GM23338 (cell line): Measurements from ENCODE around the gene FAM98C. TPM values are rescaled to one million over a fixed set of nuclear protein-coding genes. Genes with fewer than 3 reads are reported as not detected.

ENCODE experiments used
- ATAC-seq: fragments of 200-7000 bp; cut with Tn5 transposase; 3 replicates; pipeline ENCODE4 v1.9.1; 2020
- DNase-seq: peaks from one replicate; pipeline ENCODE4 v3.0.0-alpha.2; 2015; ENCODE audit warnings: low spot score
- H2AFZ ChIP-seq: fragments of 200-600 bp; sonication (generic); 2 replicates; pipeline ENCODE4 v1.8.0; 2016; ENCODE audit warnings: antibody characterized with exemption, mild to moderate bottlenecking, moderate library complexity
- H3F3A ChIP-seq: fragments of 200-600 bp; sonication (generic); replicated peaks from 2 replicates; pipeline ENCODE4 v1.8.0; 2017; ENCODE audit warnings: antibody characterized with exemption, mixed run types, low read depth
- H3K27ac ChIP-seq: fragments of 200-600 bp; sonication (generic); 2 replicates; pipeline ENCODE4 v1.6.1; 2016; ENCODE audit warnings: low read depth
- H3K27me3 ChIP-seq: fragments of 200-600 bp; sonication (generic); 2 replicates; pipeline ENCODE4 v1.8.0; 2016; ENCODE audit warnings: mild to moderate bottlenecking, mixed run types, moderate library complexity; ENCODE audit not compliant: insufficient read depth
- H3K36me3 ChIP-seq: fragments of 200-600 bp; sonication (generic); 2 replicates; pipeline ENCODE4 v1.8.0; 2016; ENCODE audit warnings: mild to moderate bottlenecking; ENCODE audit not compliant: insufficient read depth
- H3K4me1 ChIP-seq: fragments of 200-600 bp; sonication (generic); 2 replicates; pipeline ENCODE4 v1.8.0; 2016; ENCODE audit warnings: mild to moderate bottlenecking, moderate library complexity; ENCODE audit not compliant: insufficient read depth
- H3K4me2 ChIP-seq: fragments of 200-600 bp; sonication (generic); 2 replicates; pipeline ENCODE4 v1.7.1; 2017; ENCODE audit warnings: mixed run types
- H3K4me3 ChIP-seq: fragments of 200-600 bp; sonication (generic); 2 replicates; pipeline ENCODE4 v1.6.1; 2016; ENCODE audit warnings: mixed run types
- H3K79me2 ChIP-seq: fragments of 200-600 bp; sonication (generic); replicated peaks from 2 replicates; pipeline ENCODE4 v1.8.0; 2017; ENCODE audit warnings: mild to moderate bottlenecking; ENCODE audit not compliant: insufficient read depth
- H3K9me2 ChIP-seq: fragments of 200-600 bp; sonication (generic); 2 replicates; pipeline ENCODE4 v1.8.0; 2017; ENCODE audit not compliant: insufficient read depth
- H4K20me1 ChIP-seq: fragments of 200-600 bp; sonication (generic); replicated peaks from 2 replicates; pipeline ENCODE4 v1.8.0; 2017; ENCODE audit warnings: mild to moderate bottlenecking; ENCODE audit not compliant: insufficient read depth
- H3K27ac Mint-ChIP-seq: 2 replicates; pipeline ENCODE4 v1.8.0; 2020; ENCODE audit warnings: inconsistent platforms, mild to moderate bottlenecking, moderate library complexity, mixed read lengths
- H3K27me3 Mint-ChIP-seq: 3 replicates; pipeline ENCODE4 v1.8.0; 2022; ENCODE audit warnings: low read depth, mild to moderate bottlenecking, moderate library complexity, mixed read lengths, inconsistent platforms; ENCODE audit not compliant: insufficient read depth, poor library complexity
- H3K36me3 Mint-ChIP-seq: 3 replicates; pipeline ENCODE4 v1.8.0; 2021; ENCODE audit warnings: low read depth, mild to moderate bottlenecking, inconsistent platforms, moderate library complexity, mixed read lengths
- H3K4me1 Mint-ChIP-seq: 3 replicates; pipeline ENCODE4 v1.8.0; 2020; ENCODE audit warnings: mild to moderate bottlenecking, inconsistent platforms, mixed read lengths
- H3K4me3 Mint-ChIP-seq: 3 replicates; pipeline ENCODE4 v1.8.0; 2021; ENCODE audit warnings: moderate library complexity, mild to moderate bottlenecking, inconsistent platforms, mixed read lengths
- H3K9me3 Mint-ChIP-seq: 3 replicates; pipeline ENCODE4 v1.8.0; 2020; ENCODE audit warnings: moderate library complexity, mild to moderate bottlenecking, inconsistent platforms, mixed read lengths
- CTCF ChIP-seq, 2 experiments: fragments of 200-600 bp in 1 of 2; sonication (generic) in 1 of 2; conservative IDR thresholded peaks; 2 replicates each; pipeline versions ENCODE4 v1.5.1 to v1.6.1; 2016 to 2017; ENCODE audit warnings: antibody characterized with exemption in 2 of 2, low read depth in 2 of 2, mild to moderate bottlenecking in 2 of 2, moderate library complexity in 1 of 2
- EZH2 ChIP-seq: fragments of 200-600 bp; sonication (generic); IDR thresholded peaks from one replicate; pipeline ENCODE4 v1.8.0; 2017; ENCODE audit warnings: antibody characterized with exemption, mild to moderate bottlenecking, low read depth; ENCODE audit not compliant: unreplicated experiment
- EZH2phosphoT487 ChIP-seq: fragments of 200-600 bp; sonication (generic); IDR thresholded peaks from one replicate; pipeline ENCODE4 v1.8.1; 2018; ENCODE audit warnings: antibody characterized with exemption; ENCODE audit not compliant: unreplicated experiment
- NANOG ChIP-seq: IDR thresholded peaks from 2 replicates; pipeline ENCODE4 v1.6.1; 2016; ENCODE audit warnings: antibody characterized with exemption, borderline replicate concordance
- POLR2AphosphoS5 ChIP-seq: IDR thresholded peaks from 2 replicates; pipeline ENCODE4 v1.6.1; 2016; ENCODE audit warnings: antibody characterized with exemption, low read depth
- STAT1 ChIP-seq: IDR thresholded peaks from one replicate; pipeline ENCODE4 v1.6.1; 2016; ENCODE audit warnings: antibody characterized with exemption; ENCODE audit not compliant: unreplicated experiment
- ZNF114 ChIP-seq: fragments of 250-450 bp; sonication (Bioruptor Pico); IDR thresholded peaks from 2 replicates; pipeline ENCODE4 v1.5.0; 2020; ENCODE audit warnings: mild to moderate bottlenecking, moderate library complexity
- ZNF331 ChIP-seq: fragments of 250-450 bp; sonication (Bioruptor Pico); IDR thresholded peaks from 2 replicates; pipeline ENCODE4 v1.5.0; 2020; ENCODE audit warnings: low read depth, mild to moderate bottlenecking, moderate library complexity
- polyA plus RNA-seq: library from polyadenylated mRNA; unstranded; fragments of >200 nt; fragmentation: Nextera tagmentation; extraction: Ambion mirVana; gene quantifications from 2 replicates; pipeline ENCODE4 v1.2.1, GENCODE V29; 2016
- total RNA-seq: library from RNA; depleted of rRNA; stranded (reverse); fragments of >200 nt; shearing (Covaris generic); gene quantifications from 2 replicates; pipeline ENCODE4 v1.2.3, GENCODE V29; 2014
- TF ChIP-seq, protein P1 (sequence below): IDR thresholded peaks from 2 replicates; pipeline ENCODE4 v1.6.1; 2016; ENCODE audit warnings: antibody characterized with exemption
- TF ChIP-seq, protein P2 (sequence below): fragments of 250-450 bp; sonication (Bioruptor Pico); IDR thresholded peaks from 2 replicates; pipeline ENCODE4 v1.5.0; 2020; ENCODE audit warnings: mild to moderate bottlenecking, moderate library complexity
- TF ChIP-seq, protein P3 (sequence below): IDR thresholded peaks from one replicate; pipeline ENCODE4 v1.6.1; 2018; ENCODE audit warnings: antibody characterized with exemption; ENCODE audit not compliant: unreplicated experiment

The FAM98C gene
- total and polyA plus RNA-seq, 2 experiments from 2014 or later: 4.3 to 7.6 TPM

- H3K27me3 Mint-ChIP-seq: peaks cover 32% of the 10 kb centered on the region
- Histone ChIP-seq H3K9me2 (no peaks in the 10 kb centered on the region), H3K27me3 (peaks cover 10% of the 10 kb centered on the region; the same call in 1 of the 2 replicates), H3K36me3 (no peaks in the 10 kb centered on the region), H3F3A (0 out of 2 replicates have a peak, but pooled peaks cover 25% of the 10 kb centered on the region), H3K4me3 (no peak overlapping the region), H3K4me1 (peaks cover 24% of the 10 kb centered on the region), H3K79me2 (no peaks in the 10 kb centered on the region), H3K27ac (no peak overlapping the region), H3K4me2 (no peak overlapping the region), H4K20me1 (no peaks in the 10 kb centered on the region), H2AFZ (no peak overlapping the region)
- H3K36me3 Mint-ChIP-seq: no peaks in the 10 kb centered on the region; the same call in 2 of the 3 replicates
- TF ChIP-seq EZH2phosphoT487 (no peak), ZNF114 (CRISPR knock-in tag) (no peak), EZH2 (no peak), CTCF (conservative IDR thresholded peaks at IDR 0.05; ENCODE audit: low read depth in 2 of 2) (no peak), ZNF331 (CRISPR knock-in tag) (no peak), STAT1 (no peak), NANOG (no peak), POLR2AphosphoS5 (no peak)
- TF ChIP-seq, protein P1, sequence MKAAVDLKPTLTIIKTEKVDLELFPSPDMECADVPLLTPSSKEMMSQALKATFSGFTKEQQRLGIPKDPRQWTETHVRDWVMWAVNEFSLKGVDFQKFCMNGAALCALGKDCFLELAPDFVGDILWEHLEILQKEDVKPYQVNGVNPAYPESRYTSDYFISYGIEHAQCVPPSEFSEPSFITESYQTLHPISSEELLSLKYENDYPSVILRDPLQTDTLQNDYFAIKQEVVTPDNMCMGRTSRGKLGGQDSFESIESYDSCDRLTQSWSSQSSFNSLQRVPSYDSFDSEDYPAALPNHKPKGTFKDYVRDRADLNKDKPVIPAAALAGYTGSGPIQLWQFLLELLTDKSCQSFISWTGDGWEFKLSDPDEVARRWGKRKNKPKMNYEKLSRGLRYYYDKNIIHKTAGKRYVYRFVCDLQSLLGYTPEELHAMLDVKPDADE: no peak
- TF ChIP-seq, protein P2, sequence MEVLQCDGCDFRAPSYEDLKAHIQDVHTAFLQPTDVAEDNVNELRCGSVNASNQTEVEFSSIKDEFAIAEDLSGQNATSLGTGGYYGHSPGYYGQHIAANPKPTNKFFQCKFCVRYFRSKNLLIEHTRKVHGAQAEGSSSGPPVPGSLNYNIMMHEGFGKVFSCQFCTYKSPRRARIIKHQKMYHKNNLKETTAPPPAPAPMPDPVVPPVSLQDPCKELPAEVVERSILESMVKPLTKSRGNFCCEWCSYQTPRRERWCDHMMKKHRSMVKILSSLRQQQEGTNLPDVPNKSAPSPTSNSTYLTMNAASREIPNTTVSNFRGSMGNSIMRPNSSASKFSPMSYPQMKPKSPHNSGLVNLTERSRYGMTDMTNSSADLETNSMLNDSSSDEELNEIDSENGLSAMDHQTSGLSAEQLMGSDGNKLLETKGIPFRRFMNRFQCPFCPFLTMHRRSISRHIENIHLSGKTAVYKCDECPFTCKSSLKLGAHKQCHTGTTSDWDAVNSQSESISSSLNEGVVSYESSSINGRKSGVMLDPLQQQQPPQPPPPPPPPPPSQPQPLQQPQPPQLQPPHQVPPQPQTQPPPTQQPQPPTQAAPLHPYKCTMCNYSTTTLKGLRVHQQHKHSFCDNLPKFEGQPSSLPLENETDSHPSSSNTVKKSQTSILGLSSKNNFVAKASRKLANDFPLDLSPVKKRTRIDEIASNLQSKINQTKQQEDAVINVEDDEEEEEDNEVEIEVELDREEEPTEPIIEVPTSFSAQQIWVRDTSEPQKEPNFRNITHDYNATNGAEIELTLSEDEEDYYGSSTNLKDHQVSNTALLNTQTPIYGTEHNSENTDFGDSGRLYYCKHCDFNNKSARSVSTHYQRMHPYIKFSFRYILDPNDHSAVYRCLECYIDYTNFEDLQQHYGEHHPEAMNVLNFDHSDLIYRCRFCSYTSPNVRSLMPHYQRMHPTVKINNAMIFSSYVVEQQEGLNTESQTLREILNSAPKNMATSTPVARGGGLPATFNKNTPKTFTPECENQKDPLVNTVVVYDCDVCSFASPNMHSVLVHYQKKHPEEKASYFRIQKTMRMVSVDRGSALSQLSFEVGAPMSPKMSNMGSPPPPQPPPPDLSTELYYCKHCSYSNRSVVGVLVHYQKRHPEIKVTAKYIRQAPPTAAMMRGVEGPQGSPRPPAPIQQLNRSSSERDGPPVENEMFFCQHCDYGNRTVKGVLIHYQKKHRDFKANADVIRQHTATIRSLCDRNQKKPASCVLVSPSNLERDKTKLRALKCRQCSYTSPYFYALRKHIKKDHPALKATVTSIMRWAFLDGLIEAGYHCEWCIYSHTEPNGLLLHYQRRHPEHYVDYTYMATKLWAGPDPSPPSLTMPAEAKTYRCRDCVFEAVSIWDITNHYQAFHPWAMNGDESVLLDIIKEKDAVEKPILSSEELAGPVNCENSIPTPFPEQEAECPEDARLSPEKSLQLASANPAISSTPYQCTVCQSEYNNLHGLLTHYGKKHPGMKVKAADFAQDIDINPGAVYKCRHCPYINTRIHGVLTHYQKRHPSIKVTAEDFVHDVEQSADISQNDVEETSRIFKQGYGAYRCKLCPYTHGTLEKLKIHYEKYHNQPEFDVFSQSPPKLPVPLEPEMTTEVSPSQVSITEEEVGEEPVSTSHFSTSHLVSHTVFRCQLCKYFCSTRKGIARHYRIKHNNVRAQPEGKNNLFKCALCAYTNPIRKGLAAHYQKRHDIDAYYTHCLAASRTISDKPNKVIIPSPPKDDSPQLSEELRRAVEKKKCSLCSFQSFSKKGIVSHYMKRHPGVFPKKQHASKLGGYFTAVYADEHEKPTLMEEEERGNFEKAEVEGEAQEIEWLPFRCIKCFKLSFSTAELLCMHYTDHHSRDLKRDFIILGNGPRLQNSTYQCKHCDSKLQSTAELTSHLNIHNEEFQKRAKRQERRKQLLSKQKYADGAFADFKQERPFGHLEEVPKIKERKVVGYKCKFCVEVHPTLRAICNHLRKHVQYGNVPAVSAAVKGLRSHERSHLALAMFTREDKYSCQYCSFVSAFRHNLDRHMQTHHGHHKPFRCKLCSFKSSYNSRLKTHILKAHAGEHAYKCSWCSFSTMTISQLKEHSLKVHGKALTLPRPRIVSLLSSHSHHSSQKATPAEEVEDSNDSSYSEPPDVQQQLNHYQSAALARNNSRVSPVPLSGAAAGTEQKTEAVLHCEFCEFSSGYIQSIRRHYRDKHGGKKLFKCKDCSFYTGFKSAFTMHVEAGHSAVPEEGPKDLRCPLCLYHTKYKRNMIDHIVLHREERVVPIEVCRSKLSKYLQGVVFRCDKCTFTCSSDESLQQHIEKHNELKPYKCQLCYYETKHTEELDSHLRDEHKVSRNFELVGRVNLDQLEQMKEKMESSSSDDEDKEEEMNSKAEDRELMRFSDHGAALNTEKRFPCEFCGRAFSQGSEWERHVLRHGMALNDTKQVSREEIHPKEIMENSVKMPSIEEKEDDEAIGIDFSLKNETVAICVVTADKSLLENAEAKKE (CRISPR knock-in tag): no peak
- TF ChIP-seq, protein P3, sequence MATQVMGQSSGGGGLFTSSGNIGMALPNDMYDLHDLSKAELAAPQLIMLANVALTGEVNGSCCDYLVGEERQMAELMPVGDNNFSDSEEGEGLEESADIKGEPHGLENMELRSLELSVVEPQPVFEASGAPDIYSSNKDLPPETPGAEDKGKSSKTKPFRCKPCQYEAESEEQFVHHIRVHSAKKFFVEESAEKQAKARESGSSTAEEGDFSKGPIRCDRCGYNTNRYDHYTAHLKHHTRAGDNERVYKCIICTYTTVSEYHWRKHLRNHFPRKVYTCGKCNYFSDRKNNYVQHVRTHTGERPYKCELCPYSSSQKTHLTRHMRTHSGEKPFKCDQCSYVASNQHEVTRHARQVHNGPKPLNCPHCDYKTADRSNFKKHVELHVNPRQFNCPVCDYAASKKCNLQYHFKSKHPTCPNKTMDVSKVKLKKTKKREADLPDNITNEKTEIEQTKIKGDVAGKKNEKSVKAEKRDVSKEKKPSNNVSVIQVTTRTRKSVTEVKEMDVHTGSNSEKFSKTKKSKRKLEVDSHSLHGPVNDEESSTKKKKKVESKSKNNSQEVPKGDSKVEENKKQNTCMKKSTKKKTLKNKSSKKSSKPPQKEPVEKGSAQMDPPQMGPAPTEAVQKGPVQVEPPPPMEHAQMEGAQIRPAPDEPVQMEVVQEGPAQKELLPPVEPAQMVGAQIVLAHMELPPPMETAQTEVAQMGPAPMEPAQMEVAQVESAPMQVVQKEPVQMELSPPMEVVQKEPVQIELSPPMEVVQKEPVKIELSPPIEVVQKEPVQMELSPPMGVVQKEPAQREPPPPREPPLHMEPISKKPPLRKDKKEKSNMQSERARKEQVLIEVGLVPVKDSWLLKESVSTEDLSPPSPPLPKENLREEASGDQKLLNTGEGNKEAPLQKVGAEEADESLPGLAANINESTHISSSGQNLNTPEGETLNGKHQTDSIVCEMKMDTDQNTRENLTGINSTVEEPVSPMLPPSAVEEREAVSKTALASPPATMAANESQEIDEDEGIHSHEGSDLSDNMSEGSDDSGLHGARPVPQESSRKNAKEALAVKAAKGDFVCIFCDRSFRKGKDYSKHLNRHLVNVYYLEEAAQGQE: no peak
- no peak overlapping the region for H3K27ac Mint-ChIP-seq
- H3K4me1 Mint-ChIP-seq: peaks cover 16% of the 10 kb centered on the region
- no peak for DNase-seq
- H3K9me3 Mint-ChIP-seq: no peaks in the 10 kb centered on the region
- H3K4me3 Mint-ChIP-seq: no peak overlapping the region
- no peak for ATAC-seq
These were observed 19.5 kb downstream of the FAM98C start for GRCh38 chr19:38422438-38422837.
